HG02678 (cell line): ENCODE results near the gene MRM2.

Source experiments
- ATAC-seq: cut with Tn5 transposase; IDR thresholded peaks from one replicate; pipeline ENCODE4 v1.9.1; 2021; ENCODE audit warnings: mild to moderate bottlenecking, moderate library complexity; ENCODE audit not compliant: unreplicated experiment

The MRM2 gene

DNA sequence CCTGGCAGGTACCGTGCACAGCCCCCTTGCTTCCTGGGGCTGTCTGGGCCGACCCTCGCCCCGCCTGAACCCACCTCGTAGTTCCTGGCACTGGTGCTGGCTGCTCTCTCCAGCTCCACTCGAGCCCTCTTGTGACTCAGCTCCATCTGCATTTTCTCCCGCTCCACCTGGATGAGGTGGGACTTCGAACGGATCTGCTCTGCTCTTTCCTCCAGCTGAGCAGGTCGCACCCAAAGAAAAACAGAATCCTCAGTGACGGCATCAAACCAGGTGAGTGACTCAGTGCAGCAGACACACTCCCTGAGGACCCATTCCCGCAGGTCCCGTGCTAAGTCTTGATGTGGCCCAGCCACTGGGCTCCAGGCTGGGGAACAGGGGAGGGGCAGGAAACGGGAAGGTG, 16.7 kb downstream of the MRM2 start:
- no peak for ATAC-seq

DNA sequence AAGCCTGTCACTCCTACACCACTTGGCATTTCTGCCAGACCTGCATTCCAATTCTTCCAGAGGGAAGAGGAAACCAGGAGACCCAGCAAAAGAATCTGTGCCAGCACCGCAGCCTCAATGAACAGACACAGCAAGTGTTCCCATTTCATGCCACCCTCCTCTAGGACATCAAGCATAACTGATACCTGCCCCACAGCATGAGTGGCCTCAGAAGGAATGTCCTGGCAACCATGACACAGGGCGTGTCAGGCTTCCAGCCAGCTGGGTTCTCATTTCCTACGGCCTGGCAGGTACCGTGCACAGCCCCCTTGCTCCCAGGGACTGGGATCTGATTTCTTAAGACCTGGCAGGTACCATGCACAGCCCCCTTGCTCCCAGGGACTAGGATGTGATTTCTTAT, 17.1 kb downstream of the MRM2 start:
- no peak for ATAC-seq

DNA sequence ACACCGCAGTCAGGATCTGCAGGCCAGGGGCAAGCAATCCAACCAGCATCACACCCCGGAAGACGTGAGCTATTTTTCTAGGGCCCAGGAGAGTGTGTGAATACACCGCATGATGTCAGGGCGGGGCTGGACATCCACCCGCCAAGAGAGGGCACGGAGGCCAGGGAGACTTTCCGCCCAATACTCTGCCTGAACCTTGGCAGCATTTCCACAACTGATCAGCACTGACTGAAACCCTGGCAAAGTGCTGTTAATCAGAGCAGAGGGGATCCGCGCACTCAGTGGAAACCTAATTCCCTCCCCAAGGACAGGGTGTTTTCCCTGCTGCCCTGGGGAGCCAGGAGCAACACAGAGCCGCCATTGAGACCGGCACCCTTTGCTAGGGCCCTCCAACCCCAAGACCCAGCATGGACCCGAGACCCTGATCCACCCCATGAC, 17.5 kb downstream of the MRM2 start:
- no peak for ATAC-seq

DNA sequence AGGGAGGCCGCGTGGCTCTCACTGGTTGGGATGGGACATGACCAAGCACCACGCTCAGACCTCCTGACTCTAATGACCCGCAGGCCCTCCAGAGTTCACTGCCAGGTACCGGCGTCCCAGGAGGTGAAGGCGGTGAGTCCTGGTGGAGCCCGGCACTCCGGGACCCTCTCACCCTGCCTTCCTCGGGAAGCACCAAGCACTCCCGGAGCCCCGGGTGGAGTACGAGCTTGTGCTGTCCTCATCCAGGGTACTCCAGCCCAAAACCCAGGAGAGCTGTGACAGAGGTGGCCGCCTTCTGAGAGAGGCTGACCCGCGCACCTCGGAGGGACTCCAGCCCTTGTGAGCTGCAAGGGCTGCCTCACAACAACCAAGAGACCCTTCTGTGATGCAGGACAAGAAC, 18.7 kb downstream of the MRM2 start:
- ATAC-seq = no peak

DNA sequence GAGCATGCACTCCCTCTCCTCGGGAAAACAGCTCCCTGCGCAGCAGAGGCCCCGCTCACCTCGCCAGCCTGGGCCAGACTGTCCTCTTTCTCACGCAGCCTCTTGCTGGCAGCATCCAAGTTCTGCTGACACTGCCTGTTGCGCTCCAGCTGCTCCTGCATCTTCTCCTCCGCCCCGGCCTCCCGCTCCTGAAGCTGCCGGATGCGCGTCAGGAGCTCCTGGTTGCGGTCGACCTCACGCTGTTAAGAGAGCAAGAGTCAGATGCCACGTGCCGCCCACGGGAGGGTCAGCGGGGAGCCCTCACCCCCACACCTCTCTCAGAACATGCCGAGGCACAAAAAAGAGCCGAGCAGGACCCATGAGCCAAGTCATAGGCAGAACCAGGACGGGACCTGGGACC, 19.5 kb downstream of the MRM2 start:
- no peak for ATAC-seq

DNA sequence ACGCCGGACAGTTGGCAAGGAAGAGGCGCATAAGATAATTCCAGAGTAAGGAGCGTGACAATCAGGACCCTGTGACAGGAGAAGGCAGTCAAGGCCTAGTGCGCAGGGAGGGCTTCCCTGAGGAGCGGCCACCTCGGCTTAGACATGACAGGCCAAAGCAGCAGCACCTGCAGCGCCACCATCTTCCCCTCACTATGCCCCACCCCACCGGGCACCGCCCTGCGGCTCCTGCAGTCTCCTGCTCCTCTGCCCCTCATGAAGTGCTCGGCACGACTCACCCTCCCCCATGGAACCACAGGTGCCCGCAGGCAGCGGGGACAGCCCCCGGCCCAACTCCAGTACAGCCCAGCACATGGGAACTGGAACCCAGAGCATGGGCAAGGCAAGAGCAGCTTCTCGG, 21.1 kb downstream of the MRM2 start:
- no peak for ATAC-seq

DNA sequence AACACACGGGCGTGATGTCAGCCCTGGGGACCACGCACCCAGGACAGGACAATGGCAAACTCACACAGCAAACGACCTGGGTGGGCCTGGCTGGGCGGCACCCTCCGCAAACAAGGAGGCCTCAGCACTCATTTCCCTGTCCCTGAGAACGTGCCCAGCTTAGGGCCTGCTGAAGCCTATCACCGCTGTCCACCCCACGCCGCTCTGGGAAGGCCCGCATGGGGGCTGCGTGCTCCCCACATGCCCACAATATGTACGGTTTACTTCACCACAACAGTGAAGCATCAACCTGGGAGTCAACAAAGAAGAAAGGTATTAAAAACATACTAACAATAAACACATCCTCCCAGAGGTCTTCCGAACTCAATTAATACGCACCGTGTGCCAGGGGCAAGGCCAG, 21.5 kb downstream of the MRM2 start:
- ATAC-seq = no peak

DNA sequence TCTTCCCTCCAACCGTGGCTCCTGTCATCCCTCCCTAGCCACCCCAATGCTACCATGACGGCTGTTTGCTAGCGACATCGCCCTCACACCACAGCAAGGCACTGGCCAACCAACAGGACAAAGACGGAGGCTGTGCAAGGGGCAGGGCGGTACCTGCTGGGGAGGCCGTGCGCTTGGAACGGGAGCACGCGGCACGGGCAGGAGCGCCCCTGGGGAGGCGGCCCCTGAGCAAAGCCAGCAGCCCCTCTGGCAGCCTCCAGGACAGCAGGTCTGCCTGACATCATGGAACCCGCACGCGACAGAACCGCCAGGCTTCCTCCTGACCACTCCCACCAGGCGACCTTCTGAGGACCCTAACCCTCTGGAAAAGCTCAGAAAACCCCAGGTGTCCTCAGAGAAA, 22.0 kb downstream of the MRM2 start:
- no peak for ATAC-seq

DNA sequence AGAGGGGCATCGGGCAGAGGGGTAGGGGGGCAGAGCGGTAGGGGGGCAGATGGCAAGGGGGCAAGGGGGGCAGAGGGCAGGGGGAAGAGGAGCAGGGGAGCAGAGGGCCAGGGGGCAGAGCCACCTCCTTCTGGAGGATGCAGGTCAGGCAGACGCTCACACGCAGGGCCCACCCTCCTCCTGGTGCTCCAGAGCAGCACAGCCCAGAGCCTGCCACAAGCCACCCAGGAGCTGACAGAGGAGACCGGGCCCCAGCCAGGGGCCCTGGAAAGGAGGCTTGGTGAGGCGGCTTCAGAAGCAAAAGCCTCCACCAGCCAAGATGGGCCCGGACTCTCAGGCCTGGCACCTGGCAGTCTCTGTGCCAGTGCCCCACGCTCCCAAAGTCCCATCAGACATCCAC, 22.4 kb downstream of the MRM2 start:
- ATAC-seq = no peak

DNA sequence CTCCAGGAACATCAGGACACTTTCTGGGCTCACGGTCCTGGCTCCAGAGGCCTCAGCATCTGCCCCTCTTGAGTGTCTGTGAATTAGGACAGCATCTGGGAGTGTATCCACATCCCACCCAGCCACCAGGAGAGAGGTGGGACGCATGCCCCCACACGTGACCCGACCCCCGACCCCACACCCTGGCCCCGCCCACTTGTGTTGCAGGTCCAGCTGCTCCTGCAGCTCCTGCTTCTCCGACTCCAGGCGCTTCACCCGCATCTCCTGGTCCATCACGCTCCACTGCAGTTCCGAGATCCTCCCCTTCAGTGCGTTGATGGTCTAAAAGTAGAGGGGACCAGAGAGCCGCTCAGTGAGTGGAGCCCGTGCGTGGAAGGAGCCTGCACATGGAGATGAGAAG, 22.9 kb downstream of the MRM2 start:
- no peak for ATAC-seq

DNA sequence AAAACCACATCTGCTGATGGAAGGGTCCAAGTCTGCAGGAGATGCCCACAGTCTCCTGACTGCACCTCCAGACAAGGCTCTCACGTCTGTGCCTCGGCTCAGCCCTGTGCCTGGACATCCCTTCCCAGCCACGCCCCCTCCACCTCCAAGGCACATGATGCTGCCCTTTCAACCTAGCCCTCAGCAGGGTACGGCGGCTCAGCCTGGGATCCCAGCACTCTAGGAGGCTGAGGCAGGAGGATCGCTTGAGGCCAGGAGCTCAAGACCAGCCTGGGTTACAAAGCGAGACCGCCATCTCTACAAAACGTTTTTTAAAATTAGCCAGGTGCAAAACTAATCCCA, 23.6 kb downstream of the MRM2 start:
- no peak for ATAC-seq

DNA sequence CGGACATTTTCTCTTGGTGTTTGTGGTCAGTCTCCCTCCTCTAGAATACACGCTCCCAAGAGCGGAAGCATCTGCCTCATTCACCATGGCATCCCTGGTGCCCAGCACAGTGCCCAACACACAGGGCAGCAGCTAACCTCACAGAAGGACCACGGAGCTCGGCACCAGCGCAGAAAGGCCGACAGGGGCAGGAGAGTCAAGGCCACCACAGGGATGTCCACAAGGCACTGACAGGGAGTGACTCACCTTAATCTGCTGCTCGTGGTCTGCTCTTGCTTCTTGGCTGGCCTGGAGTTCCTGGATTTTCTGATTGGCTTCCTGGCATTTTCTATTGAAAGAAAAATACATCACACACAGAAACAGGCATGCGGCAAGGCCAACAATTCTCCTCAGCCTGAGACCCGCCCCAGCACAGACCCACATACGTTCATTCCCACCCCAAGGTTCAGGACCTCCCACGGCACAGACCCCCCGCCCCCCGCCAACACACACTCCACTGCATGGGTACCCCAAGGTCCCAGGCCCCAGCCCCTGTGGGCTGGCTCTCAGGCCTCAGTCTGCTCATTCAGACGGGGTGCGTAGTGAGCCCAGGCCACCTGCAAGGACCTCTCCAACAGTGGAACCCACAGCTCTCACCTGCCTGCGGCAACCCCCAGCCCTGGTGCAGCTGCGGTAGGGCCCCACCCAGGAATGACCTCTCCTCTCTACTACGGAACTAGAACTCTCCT, 24.1 kb downstream of the MRM2 start:
- ATAC-seq = no peak

DNA sequence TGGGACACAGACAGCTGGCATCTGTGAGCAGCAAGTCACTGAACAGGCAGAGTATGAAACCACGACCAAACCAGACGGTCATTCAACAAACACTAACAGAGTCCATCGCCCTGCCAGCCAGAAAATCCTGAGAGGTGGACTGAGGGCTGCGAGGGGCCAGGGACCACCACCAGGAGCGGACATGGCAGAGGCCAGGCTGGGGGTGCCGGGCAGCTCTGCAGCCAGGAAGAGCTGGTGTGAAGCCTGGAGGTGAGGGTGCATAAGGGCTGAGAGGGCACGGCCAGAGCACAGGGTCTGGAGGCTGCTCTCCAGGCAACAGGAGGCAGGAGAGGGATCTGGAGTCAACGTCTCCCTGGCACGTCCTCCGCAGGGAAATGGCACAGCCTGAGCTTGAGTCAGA, 24.8 kb downstream of the MRM2 start:
- ATAC-seq = no peak

DNA sequence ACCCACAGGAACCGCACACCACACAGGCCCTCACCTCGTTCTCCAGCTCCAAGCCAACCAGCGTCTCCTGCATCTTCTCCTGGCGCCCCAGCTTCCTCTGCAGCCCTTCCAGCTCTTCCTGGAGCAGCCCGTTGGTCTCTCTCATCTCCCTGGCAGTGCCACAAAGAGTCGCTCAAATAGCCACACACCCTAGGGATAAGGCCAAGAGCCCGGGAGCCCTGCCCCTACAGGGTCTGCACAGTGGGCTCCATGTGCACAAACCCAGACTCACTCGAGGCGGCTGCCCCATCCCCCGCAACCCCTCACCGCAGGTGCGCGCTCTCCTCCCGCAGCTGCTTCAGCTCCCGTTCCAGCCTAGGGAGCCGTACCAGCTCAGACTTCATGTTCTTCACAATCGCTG, 26.2 kb downstream of the MRM2 start:
- no peak for ATAC-seq

DNA sequence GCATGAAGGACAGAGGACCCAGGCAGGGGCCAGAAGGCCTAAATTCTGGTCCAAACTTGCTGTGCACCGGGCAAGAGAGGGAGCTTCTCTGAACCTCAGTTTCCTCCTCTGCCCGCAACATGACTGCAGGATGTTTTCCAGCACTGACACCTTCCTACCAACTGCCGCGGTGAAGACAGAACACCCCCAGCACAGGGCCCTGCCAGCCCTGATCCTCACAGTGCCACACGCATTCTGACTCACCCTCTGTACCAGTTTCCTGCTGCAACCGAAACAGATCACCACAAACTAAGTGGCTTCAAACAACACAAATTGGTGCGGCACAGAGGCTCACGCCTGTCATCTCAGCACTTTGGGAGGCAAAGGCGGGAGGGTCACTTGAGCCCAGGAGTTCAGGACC, 27.4 kb downstream of the MRM2 start:
- no peak for ATAC-seq

DNA sequence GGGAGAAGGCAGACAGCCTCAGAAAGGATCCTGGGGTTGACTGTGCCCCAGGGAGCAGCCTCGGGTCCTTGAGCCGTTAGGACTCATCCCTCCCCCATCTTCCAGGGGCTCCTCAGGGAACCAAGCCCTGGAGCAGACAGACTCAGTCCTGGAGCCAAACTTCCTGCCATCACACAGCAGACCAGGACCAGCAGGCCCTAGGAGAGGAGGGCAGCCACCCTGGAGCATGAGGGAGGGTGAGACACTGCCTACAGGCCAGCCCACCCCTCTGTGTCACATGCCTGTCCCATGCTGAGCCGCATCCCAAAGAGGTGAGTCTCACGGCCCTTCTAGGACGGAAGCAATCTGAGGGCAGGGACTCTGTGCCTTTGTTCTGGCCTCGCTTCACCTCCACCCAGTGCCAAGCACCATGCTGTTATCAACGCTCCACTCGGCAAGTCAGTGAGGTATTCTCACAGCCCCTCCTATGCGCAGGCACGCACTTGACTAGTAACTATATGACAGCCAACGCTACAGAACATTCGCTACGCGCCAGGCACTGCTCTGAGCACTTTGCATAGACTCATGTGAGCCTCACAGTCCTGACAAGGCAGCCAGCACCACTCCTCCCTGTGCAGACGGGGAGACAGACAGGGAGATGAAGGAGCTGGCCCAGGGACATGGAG, 28.3 kb downstream of the MRM2 start:
- no peak for ATAC-seq

DNA sequence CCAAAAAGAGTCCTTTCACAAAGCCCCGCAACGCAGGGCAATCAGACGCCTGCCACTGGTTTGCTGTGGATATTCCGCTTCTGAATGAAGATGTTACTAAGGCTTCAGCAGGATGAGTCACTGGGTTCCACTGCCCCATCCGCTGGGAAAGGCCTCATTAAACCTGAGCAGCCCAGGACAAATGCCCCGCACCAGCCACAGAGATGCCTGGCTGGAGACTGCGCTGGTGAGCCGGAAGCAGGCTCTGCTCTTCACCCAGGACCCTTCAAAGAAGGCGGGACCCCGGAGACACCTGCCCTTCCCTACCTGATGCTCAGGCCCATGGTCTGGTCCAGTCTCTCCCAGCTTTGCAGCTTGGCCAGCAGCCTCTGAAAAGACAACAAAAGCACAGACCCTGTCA, 29.1 kb downstream of the MRM2 start:
- ATAC-seq = no peak

DNA sequence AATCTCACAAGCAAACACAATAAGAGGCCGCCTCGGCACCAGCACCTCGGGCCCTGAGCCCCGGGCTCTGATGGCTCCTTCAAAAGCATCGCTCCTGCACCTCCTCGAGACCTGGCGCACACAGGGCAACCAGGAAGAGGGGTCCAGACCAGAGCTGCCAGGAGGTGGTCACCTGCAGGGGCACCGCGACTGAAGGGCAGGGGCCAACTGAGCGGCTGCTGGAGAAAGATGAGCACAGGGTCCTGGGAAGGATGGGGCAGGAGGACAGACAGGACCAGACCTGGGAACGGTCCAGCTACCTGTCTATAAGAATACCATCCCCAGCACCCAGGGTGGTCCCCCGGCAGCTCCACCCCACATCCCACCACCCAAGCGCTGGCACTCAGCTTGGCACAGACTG, 30.1 kb downstream of the MRM2 start:
- no peak for ATAC-seq

DNA sequence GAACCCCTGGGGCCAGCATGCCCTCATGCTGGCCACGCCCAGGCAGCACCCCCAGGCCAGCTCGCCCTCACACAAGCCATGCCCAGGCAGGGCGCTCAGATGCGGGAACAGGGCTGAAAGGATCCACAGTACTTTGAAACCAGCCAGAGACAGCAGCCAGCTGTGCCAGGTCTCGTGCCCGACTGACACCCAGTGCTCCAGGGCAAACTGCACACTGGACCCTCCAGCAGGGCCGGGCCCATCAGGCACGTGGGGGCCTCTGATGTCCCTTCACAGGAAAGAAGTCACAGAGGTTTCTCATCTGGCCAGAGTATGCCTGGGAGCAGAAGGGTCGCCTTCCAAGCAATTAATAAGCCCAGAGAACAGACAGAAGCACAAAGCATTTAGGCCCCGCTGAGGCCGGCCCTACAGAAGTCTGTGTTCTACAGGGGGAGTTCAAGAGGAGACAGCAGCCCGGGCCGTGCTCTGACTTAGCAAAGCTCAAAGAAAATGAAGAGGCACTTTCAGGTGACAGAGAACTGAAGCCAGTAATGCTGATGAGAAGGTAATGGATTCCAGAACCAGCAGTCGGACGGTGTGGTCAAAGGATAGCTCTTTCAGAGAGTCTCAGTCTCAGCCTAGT, 30.6 kb downstream of the MRM2 start:
- ATAC-seq = no peak

DNA sequence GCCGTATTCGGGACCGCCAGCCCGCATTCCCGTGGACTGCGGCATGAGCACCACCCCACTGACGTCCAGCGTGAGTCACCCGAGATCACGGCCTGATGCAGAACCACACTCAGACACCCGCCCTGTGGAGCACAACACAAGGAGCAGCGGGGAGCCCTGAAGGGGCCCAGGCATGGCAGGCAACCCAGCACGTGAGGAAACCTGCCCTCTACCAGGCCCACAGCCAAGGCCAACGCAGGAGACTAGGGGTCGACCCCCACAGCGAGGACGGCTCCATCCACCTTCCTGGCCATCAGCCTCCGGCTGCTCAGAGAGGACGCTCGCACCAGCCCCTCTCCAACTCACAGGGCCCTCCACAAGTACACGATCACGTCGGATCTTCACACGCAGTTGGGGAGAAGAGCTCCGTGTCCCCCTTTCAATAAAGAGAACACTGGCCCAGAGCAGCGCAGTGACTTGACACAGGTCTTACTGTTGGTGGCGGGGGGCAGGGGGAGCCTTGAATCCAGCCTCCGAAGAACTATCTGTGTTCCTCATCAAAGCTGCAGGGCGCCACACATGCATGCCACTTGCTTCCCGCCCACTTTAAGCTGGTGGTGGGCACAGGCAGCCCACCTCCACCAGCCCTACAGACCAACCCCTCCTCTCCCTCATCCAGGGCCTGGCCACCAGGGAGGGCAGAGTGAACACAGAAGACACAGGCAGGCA, 31.3 kb downstream of the MRM2 start:
- ATAC-seq = no peak

DNA sequence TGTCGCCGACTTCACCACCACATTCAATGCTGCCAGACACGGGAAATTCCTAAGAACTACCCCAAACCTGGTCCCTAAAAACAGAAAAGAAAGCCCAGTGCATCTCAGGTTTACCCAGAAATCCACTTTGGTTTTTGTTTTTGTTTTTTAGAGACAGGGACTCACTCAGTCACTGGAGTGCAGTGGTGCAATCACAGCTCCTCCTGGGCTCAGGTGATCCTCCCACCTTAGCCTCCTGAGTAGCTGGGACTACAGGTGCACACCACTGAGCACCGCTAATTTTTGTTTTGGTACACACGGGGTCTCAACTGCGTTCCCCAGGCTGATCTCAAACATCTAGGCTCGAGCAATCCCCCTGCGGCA, 32.1 kb downstream of the MRM2 start:
- ATAC-seq = no peak
